DMS53 treated with DMSO at 0.1 percent for 48 hours (cell line): Measurements from ENCODE around the gene OR9A4.
A peak's percentile ranks its signal among the peaks of the same experiment; 100 is the strongest.
"Not testable (repeated sequence)": the region's sequence is repeated elsewhere in the genome, so short reads cannot be mapped to it uniquely, and the experiment has no call there.

Source experiments
- DNase-seq: peaks from one replicate; lab custom pipeline; 2025; ENCODE audit not compliant: unreplicated experiment; lab: John Stamatoyannopoulos, UW

OR9A4 gene

DNA sequence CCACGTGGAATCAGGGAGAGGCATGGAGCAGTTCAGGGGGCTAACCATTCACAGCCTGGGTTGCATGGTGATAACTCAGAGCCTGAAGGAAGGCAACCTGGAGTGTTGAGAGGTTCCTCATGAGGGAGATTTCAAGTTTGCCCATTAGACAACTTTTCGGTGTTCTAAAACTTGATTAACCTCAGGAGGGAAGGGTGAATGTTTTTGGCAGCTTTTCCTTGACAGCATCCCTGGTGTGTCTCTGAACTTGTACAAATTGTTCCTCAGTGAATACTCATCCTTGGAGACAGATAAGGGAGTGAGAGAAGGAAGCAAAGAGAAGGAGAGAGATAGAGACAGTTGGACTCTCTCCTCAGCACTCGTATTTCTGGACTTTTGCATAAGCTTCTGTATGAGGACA lies at the start of gene OR9A4:
Gene OR9A4 (plus strand): TSS at position 301 of the 400 bp plus-strand sequence. CDS start 2,477 bp downstream, outside the sequence.
- DNase-seq = no peak

- no peak for DNase-seq
These were observed 49.2 kb upstream of the OR9A4 start for GRCh38 chr7:141866974-141867373.

- DNase-seq = no peak
These were observed 43.3 kb upstream of the OR9A4 start for GRCh38 chr7:141872931-141873330.

GRCh38 chr7:141874787-141875186 lies 41.4 kb upstream of the OR9A4 start:
- DNase-seq = no peak

- DNase-seq = no peak
These were observed 40.7 kb upstream of the OR9A4 start for GRCh38 chr7:141875453-141875852.

GRCh38 chr7:141876371-141876770 lies 39.8 kb upstream of the OR9A4 start:
- DNase-seq = no peak

DNA sequence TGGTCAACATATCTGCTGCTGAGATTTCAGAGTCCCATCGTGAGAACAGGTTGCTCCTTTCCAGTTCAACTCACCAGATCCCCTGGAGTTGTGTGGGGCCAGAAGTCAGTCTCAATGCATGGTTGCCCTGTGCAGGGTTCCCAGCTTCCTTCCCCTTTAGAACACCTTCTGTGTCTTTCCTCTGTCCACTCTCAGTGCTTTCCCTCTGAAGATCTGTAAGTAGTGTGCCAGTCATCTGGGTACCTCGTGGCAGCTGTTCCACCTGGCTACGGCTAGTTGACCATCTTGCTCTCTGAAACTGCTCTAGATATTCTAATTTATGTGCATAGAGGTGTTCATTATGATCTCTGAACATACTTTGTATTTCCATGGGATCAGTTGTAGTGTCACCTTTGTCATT lies 38.8 kb upstream of the OR9A4 start:
- DNase-seq = no peak

DNA sequence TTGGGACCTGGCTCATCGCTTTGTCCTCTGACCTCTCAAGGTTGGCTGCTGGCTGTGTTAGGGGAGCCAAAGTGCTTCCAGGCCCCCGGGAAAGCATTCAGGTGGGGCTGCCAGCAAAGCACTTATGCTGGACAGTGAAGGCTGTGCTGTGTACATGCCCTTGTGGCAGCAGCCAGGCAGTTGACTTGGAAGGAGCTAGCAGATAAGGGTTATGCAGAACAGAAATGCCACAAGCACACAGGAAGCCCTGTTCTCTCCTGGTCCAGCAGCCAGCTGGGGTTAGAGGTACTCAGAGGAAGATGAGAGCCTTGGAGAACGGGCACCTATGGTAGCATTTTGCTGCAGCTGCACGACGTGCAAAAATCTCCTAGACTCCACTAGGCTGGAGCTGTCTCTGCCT lies 35.2 kb upstream of the OR9A4 start:
- no peak for DNase-seq

GRCh38 chr7:141884539-141885225 lies 31.5 kb upstream of the OR9A4 start:
- DNase-seq = no peak

GRCh38 chr7:141889321-141889720 lies 26.9 kb upstream of the OR9A4 start:
- DNase-seq = no peak

DNA sequence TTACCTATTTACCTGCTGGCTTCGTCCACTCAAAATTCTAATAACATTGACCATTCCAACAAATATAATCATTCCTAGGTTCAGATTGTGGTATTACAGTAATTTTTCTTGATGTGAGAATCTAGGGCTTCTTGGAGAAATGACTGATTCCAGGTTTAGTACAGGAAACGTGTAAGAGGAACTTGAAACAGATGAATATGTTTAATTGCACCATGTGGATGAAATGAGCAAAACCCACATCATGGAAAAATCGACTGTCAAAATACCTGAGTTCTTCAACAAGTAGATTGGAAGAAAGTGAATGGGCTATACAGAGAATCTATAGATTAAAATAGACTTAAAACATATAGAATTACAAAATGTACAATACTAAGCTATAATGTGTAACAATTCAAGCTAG lies 24.9 kb upstream of the OR9A4 start:
- no peak for DNase-seq

DNA sequence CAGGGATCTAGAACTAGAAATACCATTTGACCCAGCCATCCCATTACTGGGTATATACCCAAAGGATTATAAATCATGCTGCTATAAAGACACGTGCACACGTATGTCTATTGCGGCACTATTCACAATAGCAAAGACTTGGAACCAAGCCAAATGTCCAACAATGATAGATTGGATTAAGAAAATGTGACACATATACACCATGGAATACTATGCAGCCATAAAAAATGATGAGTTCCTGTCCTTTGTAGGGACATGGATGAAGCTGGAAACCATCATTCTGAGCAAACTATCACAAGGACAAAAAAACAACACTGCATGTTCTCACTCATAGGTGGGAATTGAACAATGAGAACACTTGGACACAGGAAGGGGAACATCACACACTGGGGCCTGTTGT lies 16.8 kb upstream of the OR9A4 start:
- not testable (repeated sequence) for DNase-seq

DNA sequence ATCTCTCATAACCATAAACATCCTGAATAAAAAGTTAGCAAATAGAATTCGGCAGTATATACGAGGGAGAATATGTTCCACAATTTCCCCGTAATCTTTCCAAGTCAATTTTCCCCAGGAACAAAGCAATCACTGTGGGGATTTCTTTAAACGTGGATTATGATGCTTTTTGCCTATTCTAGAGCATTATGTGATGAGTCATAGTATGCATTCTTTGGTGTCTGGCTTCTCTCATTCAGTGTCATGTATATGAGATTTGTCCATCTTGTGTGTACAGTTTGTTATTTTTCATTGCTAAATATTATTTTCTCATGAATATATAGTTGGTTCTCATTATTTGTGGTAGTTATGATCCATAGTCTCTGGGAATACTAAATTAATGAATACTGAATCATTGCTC lies 9.9 kb upstream of the OR9A4 start:
- no peak for DNase-seq

DNA sequence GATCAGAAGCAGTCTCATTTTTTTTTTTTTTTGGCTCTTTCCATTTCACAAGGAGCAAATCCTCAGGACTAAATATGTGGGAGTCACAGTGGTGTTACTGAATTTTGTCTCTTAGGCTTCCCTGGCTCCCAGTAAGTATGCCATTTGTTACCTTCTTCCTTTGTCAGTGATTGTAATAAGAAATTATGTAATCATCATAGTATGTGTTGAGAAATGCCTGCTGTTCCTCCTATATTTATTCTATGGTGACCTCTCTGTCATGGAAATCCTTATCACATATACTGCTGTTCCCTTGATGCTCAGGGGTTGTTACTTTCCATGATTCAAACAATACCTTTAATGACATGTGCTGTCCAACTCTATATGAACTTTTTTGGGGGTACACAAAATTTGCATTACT lies 4.8 kb upstream of the OR9A4 start:
- no peak for DNase-seq

DNA sequence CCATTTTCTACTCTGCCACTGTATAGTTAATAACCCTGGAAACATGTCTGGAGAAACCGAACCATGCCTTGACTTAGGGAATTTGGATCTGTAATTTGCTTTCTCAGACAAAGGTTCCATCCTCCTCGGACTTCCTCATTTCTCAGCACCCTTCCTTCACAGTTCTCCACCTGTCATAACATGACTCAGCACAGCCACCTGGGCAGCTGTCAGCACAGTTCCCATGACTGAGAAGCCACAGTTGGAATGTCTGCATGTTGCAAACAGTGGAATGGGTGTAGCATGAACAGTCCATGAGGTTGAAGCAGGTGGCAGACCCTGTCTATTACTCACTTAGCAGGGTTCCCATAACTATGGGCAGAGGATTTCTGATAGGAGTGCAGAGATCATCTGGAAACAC lies 634 bp upstream of the OR9A4 start:
- DNase-seq = peak; percentile 92

DNA sequence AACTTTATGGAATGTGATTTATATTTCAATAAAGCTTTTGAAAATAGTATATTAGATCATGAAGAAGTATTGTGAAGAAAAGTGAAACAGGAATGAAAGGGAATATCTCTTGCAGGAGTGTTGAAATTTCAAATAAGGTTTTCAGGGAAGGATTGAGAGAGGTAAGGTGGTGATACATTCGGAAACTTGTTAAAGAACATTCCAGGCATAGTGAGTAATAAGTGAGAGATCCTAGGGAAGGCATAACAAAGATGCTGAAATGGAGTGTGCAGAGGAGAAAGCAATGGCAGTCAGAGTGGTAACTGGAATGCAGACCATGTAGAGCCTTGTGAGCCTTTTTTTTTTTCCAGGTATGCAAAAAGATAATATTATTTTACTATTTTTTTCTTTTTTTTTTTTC lies 4.1 kb downstream of the OR9A4 start:
- no peak for DNase-seq

GRCh38 chr7:141928146-141928844 lies 12.1 kb downstream of the OR9A4 start:
- no peak for DNase-seq

- DNase-seq = no peak
These were observed 12.6 kb downstream of the OR9A4 start for GRCh38 chr7:141928845-141929195.

- DNase-seq = no peak
These were observed 14.0 kb downstream of the OR9A4 start for GRCh38 chr7:141930211-141930610.

- DNase-seq = no peak
These were observed 24.9 kb downstream of the OR9A4 start for GRCh38 chr7:141941075-141941474.

- no peak for DNase-seq
These were observed 27.6 kb downstream of the OR9A4 start for GRCh38 chr7:141943846-141944245.

DNA sequence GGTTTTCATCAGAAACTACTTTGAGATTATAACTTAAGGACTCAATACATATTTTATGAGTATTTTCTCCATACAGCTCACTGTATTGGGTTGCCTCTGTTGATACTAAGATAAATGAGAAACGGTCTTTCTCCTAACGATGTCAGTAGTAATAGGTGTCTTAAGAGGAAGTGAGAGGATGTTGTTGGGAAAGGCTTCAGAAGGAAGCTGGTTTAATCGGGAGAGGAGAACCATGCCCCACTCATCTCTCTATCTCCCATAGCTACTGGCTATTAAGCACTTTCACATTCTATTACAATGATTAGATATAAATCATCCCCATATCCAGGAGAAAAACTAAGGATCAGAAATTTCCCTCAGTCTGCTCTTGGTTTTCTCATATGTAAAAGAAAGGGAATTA lies 28.6 kb downstream of the OR9A4 start:
- no peak for DNase-seq

DNA sequence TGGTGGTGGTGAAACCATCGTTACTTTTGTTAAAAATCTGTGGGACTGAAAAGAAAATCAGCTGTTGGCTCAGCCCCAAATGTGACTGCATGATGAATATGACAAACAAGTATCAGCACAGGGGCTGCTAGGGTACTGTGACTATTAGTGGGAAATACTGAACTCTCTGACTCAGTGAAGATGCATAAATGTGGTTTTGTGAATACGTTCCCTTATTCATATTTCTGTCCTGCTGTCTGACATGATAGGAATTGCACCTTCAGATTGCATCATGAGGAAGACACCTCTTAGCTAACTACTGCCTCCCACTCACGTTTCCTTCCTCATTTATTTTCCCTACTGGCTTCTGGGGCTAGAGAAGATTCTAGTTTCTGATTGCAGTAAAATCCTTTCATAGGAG lies 29.2 kb downstream of the OR9A4 start:
- no peak for DNase-seq
